Panc1 (cell line): ENCODE measurements around the gene CDRT4. TPM values are rescaled to one million over a fixed set of nuclear protein-coding genes. Genes with fewer than 3 reads are reported as not detected.

Experiments
- ATAC-seq: fragments of 200-7000 bp; cut with Tn5 transposase; 2 replicates; pipeline ENCODE4 v1.9.1; 2020; ENCODE audit warnings: mild to moderate bottlenecking, moderate library complexity
- BruUV-seq: library from RNA; stranded (reverse); fragments of 400-500 nt; replicated peaks from 2 replicates; lab custom pipeline; 2021; lab: Mats Ljungman, UMichigan
- CTCF ChIA-PET: fragments of 300-600 bp; sonication (Branson Sonifier 250); formaldehyde crosslinking; loops from one replicate; lab custom pipeline; 2022; ENCODE audit warnings: antibody characterized with exemption; lab: Charles Lee
- POLR2A ChIA-PET: fragments of 300-600 bp; sonication (Branson Sonifier 250); formaldehyde crosslinking; loops from one replicate; lab custom pipeline; 2022; ENCODE audit warnings: antibody characterized with exemption; lab: Charles Lee
- DNase-seq: peaks from one replicate; pipeline ENCODE4 v3.0.0-alpha.2; 2010; ENCODE audit warnings: low read depth, low spot score
- H3K27ac ChIP-seq: 2 replicates; pipeline ENCODE4 v1.5.1; 2011; ENCODE audit warnings: mild to moderate bottlenecking, low read length, inconsistent platforms
- H3K27me3 ChIP-seq: fragments of 200-500 bp; sonication (Bioruptor generic); 2 replicates; pipeline ENCODE4 v1.6.0; 2014; ENCODE audit warnings: low read length, inconsistent platforms; ENCODE audit not compliant: control insufficient read depth, insufficient read depth
- H3K36me3 ChIP-seq: fragments of 200-500 bp; sonication (Bioruptor generic); 2 replicates; pipeline ENCODE4 v1.5.1; 2014; ENCODE audit warnings: inconsistent platforms, mild to moderate bottlenecking, low read length, moderate library complexity; ENCODE audit not compliant: control insufficient read depth, insufficient read depth
- H3K4me1 ChIP-seq: 2 replicates; pipeline ENCODE4 v1.5.1; 2011; ENCODE audit warnings: inconsistent platforms, mild to moderate bottlenecking, low read length, moderate library complexity; ENCODE audit not compliant: control insufficient read depth, insufficient read depth
- H3K4me3 ChIP-seq, 2 experiments: 2 replicates each; pipeline ENCODE4 v1.5.1; 2011 to 2012; ENCODE audit warnings: low read depth in 2 of 2, low read length in 2 of 2, mild to moderate bottlenecking in 2 of 2, inconsistent platforms in 1 of 2, moderate library complexity in 1 of 2
- H3K9me3 ChIP-seq: fragments of 200-500 bp; sonication (Bioruptor generic); 2 replicates; pipeline ENCODE4 v1.5.1; 2014; ENCODE audit warnings: low read depth, mild to moderate bottlenecking, inconsistent platforms, low read length, moderate library complexity; ENCODE audit not compliant: control insufficient read depth, insufficient read depth
- POLR2AphosphoS5 ChIP-seq: IDR thresholded peaks from 2 replicates; pipeline ENCODE4 v1.6.1; 2012; ENCODE audit warnings: mild to moderate bottlenecking, low read depth, low read length, moderate library complexity
- SIN3A ChIP-seq: IDR thresholded peaks from 2 replicates; pipeline ENCODE4 v1.6.1; 2012; ENCODE audit warnings: low read depth, mild to moderate bottlenecking, low read length, moderate library complexity, borderline replicate concordance; ENCODE audit not compliant: insufficient read depth
- TCF7L2 ChIP-seq: IDR thresholded peaks from 2 replicates; pipeline ENCODE4 v1.6.1; 2011; ENCODE audit warnings: mild to moderate bottlenecking, low read depth, low read length, inconsistent platforms
- in situ Hi-C: cut with HindIII; loops from 2 replicates; pipeline ENCODE4 v1.10.0; 2016; ENCODE audit warnings: low sequenced_read_pairs, low pct_unique_long_range_greater_than_20kb
- intact Hi-C: fragments of 100-400 bp; cut with micrococcal nuclease; formaldehyde crosslinking; loops from one replicate; pipeline ENCODE4 v1.10.0; 2022; ENCODE audit not compliant: unreplicated experiment
- total RNA-seq: library from RNA; stranded (reverse); gene quantifications from one replicate; pipeline ENCODE4 v1.2.1, GENCODE V29; 2021; ENCODE audit not compliant: unreplicated experiment
- TF ChIP-seq, protein P1 (sequence below): fragments of 450-650 bp; IDR thresholded peaks from 2 replicates; pipeline ENCODE4 v1.5.1; 2017; ENCODE audit warnings: mild to moderate bottlenecking
- TF ChIP-seq, protein P2 (sequence below), 2 experiments: IDR thresholded peaks; 2 replicates each; pipeline ENCODE4 v1.6.1; 2011 to 2012; ENCODE audit warnings: low read depth in 2 of 2, control low read depth in 1 of 2, low read length in 1 of 2, mild to moderate bottlenecking in 1 of 2, moderate library complexity in 1 of 2; ENCODE audit not compliant: insufficient read depth in 1 of 2

CDRT4 gene
- total RNA-seq, 1 experiment from 2014 or later, result 2.8 TPM

DNA sequence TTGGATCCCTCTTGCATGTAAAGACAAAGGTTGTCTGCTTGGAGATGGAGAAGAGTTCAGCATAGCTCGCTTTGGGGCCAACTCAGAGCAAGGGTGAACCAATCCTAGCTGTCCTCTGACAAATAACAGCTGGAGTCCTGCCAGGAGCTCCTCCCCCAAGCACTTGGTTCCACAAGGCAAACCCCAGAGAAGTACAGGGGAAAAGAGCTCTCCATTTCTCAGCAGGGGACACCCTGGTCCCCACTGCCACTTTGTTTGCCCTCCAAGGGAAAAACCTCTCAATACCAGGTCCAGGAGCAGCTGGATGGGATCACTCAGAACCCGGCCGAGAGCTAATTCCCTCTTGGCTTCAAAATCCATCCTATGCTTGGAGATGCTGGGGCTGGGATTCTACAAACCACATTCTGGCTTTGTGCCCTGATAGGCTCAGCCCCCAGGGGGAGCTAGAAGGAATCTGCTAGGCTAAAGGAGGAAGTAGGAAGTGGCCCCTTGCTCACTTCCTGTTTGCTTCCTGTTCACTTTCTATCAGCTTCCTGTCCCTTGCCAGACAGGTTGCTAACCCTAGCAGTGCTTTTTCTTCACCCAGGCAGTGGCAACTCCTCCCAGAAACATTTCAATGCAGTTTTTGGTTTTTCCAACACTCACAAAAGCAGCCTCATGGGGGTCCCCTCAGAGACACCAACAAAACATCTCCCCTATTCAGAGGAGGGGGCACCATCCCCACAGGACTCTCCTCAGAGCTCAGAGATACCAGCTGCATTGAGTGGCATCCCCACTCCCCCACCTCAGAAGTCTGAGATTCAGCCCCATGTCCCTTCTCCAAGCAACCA, 30.7 kb downstream of the CDRT4 start:
- ATAC-seq (no peak), DNase-seq (no peak)
- ChIA-PET CTCF (interaction anchor here (0.6 kb wide), 1 partner anchor 66 kb away, joined by 3 read pairs; no protein-coding TSS in a partner anchor), POLR2A (interaction anchor here (0.6 kb wide), 1 partner anchor 216 kb away, joined by 3 read pairs; no protein-coding TSS in a partner anchor)
- Histone ChIP-seq H3K4me3 (no peak overlapping the region), H3K4me1 (no peaks in the 10 kb centered on the region), H3K27ac (no peak overlapping the region), H3K9me3 (no peaks in the 10 kb centered on the region), H3K36me3 (no peaks in the 10 kb centered on the region), H3K27me3 (no peaks in the 10 kb centered on the region)
- BruUV-seq, result no TSS peak
- TF ChIP-seq, protein P1, sequence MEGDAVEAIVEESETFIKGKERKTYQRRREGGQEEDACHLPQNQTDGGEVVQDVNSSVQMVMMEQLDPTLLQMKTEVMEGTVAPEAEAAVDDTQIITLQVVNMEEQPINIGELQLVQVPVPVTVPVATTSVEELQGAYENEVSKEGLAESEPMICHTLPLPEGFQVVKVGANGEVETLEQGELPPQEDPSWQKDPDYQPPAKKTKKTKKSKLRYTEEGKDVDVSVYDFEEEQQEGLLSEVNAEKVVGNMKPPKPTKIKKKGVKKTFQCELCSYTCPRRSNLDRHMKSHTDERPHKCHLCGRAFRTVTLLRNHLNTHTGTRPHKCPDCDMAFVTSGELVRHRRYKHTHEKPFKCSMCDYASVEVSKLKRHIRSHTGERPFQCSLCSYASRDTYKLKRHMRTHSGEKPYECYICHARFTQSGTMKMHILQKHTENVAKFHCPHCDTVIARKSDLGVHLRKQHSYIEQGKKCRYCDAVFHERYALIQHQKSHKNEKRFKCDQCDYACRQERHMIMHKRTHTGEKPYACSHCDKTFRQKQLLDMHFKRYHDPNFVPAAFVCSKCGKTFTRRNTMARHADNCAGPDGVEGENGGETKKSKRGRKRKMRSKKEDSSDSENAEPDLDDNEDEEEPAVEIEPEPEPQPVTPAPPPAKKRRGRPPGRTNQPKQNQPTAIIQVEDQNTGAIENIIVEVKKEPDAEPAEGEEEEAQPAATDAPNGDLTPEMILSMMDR, result 0 out of 2 replicates have a peak, but pooled peaks have one; percentile 8
- TF ChIP-seq POLR2AphosphoS5, result no peak
- intact Hi-C loops, result no loop called here
- in situ Hi-C loops, result no loop called here

DNA sequence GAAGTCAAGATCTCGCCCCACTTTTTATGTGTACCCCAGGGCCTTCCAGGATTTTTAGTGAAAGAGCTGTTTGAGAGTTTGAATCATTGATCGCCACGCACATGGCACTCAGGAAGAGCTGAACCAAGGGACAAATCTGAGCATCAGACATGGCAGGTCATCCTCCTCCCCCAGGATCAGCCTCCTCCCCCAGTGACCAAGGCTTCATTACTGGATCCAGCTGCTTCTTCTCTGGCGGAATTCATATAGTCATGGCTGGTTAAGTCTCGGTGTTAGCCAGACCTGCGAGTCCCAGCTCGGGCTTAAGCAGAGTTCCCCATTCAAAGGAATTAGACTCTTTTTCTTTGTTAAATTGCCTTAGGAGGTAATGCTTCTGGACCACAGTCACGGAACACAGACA, 32.5 kb downstream of the CDRT4 start:
- H3K27ac ChIP-seq, result no peak overlapping the region
- ChIA-PET POLR2A (no interaction called here), CTCF (no interaction called here)
- ATAC-seq (no peak), DNase-seq (no peak)
- no peaks in the 10 kb centered on the region for H3K36me3 ChIP-seq
- H3K27me3 ChIP-seq, result no peaks in the 10 kb centered on the region
- H3K4me3 ChIP-seq, result no peak overlapping the region
- TF ChIP-seq TCF7L2, result no peak
- TF ChIP-seq, protein P2, sequence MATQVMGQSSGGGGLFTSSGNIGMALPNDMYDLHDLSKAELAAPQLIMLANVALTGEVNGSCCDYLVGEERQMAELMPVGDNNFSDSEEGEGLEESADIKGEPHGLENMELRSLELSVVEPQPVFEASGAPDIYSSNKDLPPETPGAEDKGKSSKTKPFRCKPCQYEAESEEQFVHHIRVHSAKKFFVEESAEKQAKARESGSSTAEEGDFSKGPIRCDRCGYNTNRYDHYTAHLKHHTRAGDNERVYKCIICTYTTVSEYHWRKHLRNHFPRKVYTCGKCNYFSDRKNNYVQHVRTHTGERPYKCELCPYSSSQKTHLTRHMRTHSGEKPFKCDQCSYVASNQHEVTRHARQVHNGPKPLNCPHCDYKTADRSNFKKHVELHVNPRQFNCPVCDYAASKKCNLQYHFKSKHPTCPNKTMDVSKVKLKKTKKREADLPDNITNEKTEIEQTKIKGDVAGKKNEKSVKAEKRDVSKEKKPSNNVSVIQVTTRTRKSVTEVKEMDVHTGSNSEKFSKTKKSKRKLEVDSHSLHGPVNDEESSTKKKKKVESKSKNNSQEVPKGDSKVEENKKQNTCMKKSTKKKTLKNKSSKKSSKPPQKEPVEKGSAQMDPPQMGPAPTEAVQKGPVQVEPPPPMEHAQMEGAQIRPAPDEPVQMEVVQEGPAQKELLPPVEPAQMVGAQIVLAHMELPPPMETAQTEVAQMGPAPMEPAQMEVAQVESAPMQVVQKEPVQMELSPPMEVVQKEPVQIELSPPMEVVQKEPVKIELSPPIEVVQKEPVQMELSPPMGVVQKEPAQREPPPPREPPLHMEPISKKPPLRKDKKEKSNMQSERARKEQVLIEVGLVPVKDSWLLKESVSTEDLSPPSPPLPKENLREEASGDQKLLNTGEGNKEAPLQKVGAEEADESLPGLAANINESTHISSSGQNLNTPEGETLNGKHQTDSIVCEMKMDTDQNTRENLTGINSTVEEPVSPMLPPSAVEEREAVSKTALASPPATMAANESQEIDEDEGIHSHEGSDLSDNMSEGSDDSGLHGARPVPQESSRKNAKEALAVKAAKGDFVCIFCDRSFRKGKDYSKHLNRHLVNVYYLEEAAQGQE (IDR thresholded peaks at IDR 0.05; ENCODE audit: insufficient read depth in 1 of 2, low read depth in 2 of 2, low read length in 1 of 2), result no peak
- no peak for TF ChIP-seq POLR2AphosphoS5
- TF ChIP-seq SIN3A, result no peak
- TF ChIP-seq, protein P1, result no peak
- in situ Hi-C loops (no loop called here), intact Hi-C loops (no loop called here)
- no TSS peak for BruUV-seq
- no peaks in the 10 kb centered on the region for H3K9me3 ChIP-seq
- H3K4me1 ChIP-seq, result no peaks in the 10 kb centered on the region
